ENCODE measurements around the gene GRPEL1.

DNA sequence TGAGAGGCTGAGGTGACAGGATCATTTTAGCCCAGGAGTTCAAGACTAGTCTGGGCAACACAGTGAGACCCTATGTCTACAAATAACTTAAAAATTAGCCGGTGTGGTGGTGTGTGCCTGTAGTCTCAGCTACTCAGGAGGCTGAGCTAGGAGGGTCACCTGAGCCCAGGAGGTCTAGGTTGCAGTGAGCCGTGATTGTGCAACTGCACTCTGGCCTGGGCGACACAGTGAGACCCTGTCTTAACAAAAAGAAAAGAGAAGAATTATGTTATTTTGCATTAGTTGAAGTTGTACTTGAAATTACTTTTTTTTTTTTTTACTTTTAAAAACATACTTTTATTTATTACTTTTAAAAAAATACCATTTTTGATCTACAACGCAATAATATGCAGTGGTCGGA, 46.5 kb downstream of the GRPEL1 start:
- no peak for TF ChIP-seq CTCF (IDR thresholded peaks at IDR 0.05)
- no peak for TF ChIP-seq POLR2A (IDR thresholded peaks at IDR 0.05; ENCODE audit: low read depth)
